ENCODE measurements around the gene INIP. TPM values are rescaled to one million over a fixed set of nuclear protein-coding genes. Genes with fewer than 3 reads are reported as not detected.
A peak's percentile ranks its signal among the peaks of the same experiment; 100 is the strongest.

INIP gene
- total RNA-seq, 1 experiment from 2014 or later: 24.5 TPM

DNA sequence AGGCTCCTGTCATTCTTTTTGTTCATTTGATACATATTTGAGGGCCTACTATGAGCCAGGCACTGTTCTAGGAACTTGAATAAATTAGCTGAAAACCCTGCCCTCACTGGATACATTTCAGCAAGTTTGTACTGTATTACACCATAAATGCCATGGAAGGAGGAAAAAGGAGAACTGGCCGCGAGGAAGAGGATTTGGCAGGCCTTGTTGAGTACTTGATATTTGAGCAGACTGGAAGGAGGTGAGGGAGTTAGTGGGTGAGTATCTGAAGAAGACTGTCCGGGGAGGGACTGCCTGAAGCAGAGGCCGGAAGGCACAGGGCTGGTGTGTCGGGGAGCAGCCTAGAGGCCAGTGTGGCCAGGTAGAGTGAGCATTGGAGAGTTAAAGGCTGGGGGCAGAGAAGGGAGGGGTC lies 37.1 kb upstream of the INIP start:
- Histone ChIP-seq H4K8ac (replicated peaks; ENCODE audit: insufficient read length, low read depth, low read length) (no peak overlapping the region), H3K79me1 (ENCODE audit: insufficient read depth, low read depth, low read length, poor library complexity, severe bottlenecking) (no peaks in the 10 kb centered on the region), H2BK15ac (ENCODE audit: low read depth, low read length) (no peak overlapping the region), H3K23ac (ENCODE audit: insufficient read length, low read depth, low read length) (no peak overlapping the region), H3K23me2 (ENCODE audit: insufficient read length, low read depth, low read length, poor library complexity, severe bottlenecking) (peaks cover 11% of the 10 kb centered on the region), H2BK12ac (ENCODE audit: insufficient read length, low read depth, low read length) (no peak overlapping the region), H3K4ac (ENCODE audit: low read depth, low read length) (no peak overlapping the region), H3T11ph (ENCODE audit: low read length) (no peak overlapping the region), H2BK120ac (ENCODE audit: low read depth, low read length, poor library complexity, severe bottlenecking) (no peak overlapping the region), H3K9me3 (ENCODE audit: control insufficient read depth, low read depth, low read length) (no peaks in the 10 kb centered on the region), H3K27ac (ENCODE audit: insufficient read length, low read depth, low read length) (peak overlapping the region; percentile 10), H3K4me2 (ENCODE audit: insufficient read depth, insufficient read length, low read length) (no peak overlapping the region), H2AFZ (ENCODE audit: low read length) (no peak overlapping the region), H4K20me1 (ENCODE audit: control insufficient read depth, insufficient read depth, insufficient read length) (no peaks in the 10 kb centered on the region), H3K4me1 (ENCODE audit: insufficient read depth, low read length) (no peaks in the 10 kb centered on the region), H3K27me3 (ENCODE audit: insufficient read depth, low read length) (no peaks in the 10 kb centered on the region), H2AK5ac (ENCODE audit: insufficient read length, low read length) (no peak overlapping the region), H3K14ac (ENCODE audit: insufficient read depth, low read length) (no peak overlapping the region), H2BK5ac (ENCODE audit: insufficient read length, low read length) (no peak overlapping the region), H3K79me2 (ENCODE audit: insufficient read depth, low read length) (no peaks in the 10 kb centered on the region), H3K18ac (ENCODE audit: insufficient read length, low read depth, low read length) (no peak overlapping the region), H2BK20ac (ENCODE audit: low read depth, low read length, poor library complexity, severe bottlenecking) (no peak overlapping the region), H4K5ac (ENCODE audit: insufficient read length, low read depth, low read length) (no peak overlapping the region), H3K9ac (ENCODE audit: extremely low read depth, insufficient read length, low read length) (no peak overlapping the region), H4K91ac (ENCODE audit: insufficient read length, low read depth, low read length) (no peak overlapping the region), H3K56ac (ENCODE audit: insufficient read length, low read depth, low read length) (no peak overlapping the region)
- peaks cover 20 to 21% of the 10 kb centered on the region in 2 experiments for H3K4me1 Mint-ChIP-seq
- WGBS (ENCODE audit: extremely low coverage, insufficient read length, low lambda C conversion rate): no CpG with 5 or more reads among the region's 5 CpGs
- no peak for DNase-seq
- peaks cover 8% of the 10 kb centered on the region for H3K27me3 Mint-ChIP-seq (ENCODE audit: low read depth)
- no peak overlapping the region for H3K4me3 Mint-ChIP-seq
- H3K9me3 Mint-ChIP-seq: no peaks in the 10 kb centered on the region; a peak in 1 of 5 replicates
- TF ChIP-seq, protein P1, sequence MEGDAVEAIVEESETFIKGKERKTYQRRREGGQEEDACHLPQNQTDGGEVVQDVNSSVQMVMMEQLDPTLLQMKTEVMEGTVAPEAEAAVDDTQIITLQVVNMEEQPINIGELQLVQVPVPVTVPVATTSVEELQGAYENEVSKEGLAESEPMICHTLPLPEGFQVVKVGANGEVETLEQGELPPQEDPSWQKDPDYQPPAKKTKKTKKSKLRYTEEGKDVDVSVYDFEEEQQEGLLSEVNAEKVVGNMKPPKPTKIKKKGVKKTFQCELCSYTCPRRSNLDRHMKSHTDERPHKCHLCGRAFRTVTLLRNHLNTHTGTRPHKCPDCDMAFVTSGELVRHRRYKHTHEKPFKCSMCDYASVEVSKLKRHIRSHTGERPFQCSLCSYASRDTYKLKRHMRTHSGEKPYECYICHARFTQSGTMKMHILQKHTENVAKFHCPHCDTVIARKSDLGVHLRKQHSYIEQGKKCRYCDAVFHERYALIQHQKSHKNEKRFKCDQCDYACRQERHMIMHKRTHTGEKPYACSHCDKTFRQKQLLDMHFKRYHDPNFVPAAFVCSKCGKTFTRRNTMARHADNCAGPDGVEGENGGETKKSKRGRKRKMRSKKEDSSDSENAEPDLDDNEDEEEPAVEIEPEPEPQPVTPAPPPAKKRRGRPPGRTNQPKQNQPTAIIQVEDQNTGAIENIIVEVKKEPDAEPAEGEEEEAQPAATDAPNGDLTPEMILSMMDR (conservative IDR thresholded peaks at IDR 0.05): no peak
- H3K27ac Mint-ChIP-seq: peak overlapping the region; percentile 5 to 36 (median 14); a peak in 4 of 7 replicates
- no peaks in the 10 kb centered on the region for H3K36me3 Mint-ChIP-seq (ENCODE audit: insufficient read depth in 1 of 3, low read depth in 3 of 3)

Measured in H9 (cell line).